Measurements from ENCODE around the gene XIRP2. TPM values are rescaled to one million over a fixed set of nuclear protein-coding genes. Genes with fewer than 3 reads are reported as not detected.

Gene XIRP2, protein sequence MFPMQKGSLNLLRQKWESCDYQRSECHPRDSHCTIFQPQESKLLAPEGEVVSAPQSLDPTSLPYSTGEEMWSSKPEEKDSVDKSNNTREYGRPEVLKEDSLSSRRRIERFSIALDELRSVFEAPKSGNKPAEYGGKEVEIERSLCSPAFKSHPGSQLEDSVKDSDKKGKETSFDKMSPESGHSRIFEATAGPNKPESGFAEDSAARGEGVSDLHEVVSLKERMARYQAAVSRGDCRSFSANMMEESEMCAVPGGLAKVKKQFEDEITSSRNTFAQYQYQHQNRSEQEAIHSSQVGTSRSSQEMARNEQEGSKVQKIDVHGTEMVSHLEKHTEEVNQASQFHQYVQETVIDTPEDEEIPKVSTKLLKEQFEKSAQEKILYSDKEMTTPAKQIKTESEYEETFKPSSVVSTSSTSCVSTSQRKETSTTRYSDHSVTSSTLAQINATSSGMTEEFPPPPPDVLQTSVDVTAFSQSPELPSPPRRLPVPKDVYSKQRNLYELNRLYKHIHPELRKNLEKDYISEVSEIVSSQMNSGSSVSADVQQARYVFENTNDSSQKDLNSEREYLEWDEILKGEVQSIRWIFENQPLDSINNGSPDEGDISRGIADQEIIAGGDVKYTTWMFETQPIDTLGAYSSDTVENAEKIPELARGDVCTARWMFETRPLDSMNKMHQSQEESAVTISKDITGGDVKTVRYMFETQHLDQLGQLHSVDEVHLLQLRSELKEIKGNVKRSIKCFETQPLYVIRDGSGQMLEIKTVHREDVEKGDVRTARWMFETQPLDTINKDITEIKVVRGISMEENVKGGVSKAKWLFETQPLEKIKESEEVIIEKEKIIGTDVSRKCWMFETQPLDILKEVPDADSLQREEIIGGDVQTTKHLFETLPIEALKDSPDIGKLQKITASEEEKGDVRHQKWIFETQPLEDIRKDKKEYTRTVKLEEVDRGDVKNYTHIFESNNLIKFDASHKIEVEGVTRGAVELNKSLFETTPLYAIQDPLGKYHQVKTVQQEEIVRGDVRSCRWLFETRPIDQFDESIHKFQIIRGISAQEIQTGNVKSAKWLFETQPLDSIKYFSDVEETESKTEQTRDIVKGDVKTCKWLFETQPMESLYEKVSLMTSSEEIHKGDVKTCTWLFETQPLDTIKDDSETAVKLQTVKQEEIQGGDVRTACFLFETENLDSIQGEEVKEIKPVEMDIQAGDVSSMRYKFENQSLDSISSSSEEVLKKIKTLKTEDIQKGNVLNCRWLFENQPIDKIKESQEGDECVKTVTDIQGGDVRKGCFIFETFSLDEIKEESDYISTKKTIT (N-terminal part only)
- not detected for total RNA-seq

DNA sequence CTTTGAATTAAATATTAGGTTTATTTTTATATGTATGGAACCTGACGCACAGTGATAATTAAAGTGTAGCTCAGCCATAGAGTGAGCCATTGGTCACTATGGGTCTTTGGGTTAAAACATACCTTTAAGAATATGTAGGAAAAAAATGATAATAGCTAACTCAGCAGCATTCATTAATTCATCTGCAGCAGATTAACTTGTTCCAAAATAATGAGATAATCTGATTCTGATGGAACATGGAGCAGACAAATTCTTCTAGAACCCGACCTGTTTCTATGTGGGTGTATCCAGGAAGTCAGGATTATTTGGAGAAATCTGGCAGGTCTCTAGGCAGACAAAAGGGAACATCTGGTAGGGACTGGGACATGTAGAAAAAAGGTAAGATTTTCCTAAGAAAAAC, at the start of gene XIRP2:
XIRP2 (plus strand) TSS at position 301 of the 400 bp plus-strand sequence. CDS start 15,003 bp downstream, outside the sequence.
- TF ChIP-seq, protein P1, sequence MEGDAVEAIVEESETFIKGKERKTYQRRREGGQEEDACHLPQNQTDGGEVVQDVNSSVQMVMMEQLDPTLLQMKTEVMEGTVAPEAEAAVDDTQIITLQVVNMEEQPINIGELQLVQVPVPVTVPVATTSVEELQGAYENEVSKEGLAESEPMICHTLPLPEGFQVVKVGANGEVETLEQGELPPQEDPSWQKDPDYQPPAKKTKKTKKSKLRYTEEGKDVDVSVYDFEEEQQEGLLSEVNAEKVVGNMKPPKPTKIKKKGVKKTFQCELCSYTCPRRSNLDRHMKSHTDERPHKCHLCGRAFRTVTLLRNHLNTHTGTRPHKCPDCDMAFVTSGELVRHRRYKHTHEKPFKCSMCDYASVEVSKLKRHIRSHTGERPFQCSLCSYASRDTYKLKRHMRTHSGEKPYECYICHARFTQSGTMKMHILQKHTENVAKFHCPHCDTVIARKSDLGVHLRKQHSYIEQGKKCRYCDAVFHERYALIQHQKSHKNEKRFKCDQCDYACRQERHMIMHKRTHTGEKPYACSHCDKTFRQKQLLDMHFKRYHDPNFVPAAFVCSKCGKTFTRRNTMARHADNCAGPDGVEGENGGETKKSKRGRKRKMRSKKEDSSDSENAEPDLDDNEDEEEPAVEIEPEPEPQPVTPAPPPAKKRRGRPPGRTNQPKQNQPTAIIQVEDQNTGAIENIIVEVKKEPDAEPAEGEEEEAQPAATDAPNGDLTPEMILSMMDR (IDR thresholded peaks at IDR 0.05), result no peak
- no peaks in the 10 kb centered on the region for H3K27me3 Mint-ChIP-seq
- CTCF ChIA-PET, result no interaction called here
- no peak for DNase-seq
- H3K4me3 Mint-ChIP-seq, result no peak within 1 kb of the TSS
- no peak for ATAC-seq
- H3K27ac Mint-ChIP-seq, result no peak within 1 kb of the TSS
- POLR2A ChIA-PET, result no interaction called here
- H3K4me1 Mint-ChIP-seq (ENCODE audit: low read depth), result no peaks in the 10 kb centered on the region
- no peaks in the 10 kb centered on the region for H3K36me3 Mint-ChIP-seq (ENCODE audit: low read depth)
- H3K9me3 Mint-ChIP-seq, result no peaks in the 10 kb centered on the region
- intact Hi-C loops (cut with micrococcal nuclease), result no loop called here

DNA sequence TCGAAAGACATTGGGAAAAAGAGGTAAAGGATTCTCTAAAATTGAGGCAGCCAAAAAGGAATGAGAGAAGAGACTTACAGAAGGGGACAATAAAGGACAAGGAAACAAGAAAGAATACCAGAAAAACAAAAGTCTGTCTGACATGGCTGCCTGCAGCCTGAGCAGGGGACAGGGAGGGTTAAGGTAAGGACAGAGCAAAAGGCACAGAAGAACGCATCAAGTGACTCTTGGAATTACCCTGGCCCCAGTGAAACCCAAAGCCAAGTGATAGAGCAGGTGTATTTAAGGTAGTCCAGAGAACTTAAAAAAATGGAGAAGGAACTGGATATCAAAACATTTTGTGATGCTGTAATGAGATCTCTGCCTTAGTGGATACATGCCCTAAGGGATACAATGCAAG, 47.1 kb upstream of the XIRP2 start:
- Mint-ChIP-seq H3K27me3 (no peaks in the 10 kb centered on the region), H3K36me3 (ENCODE audit: low read depth) (no peaks in the 10 kb centered on the region), H3K9me3 (no peaks in the 10 kb centered on the region), H3K27ac (no peak overlapping the region), H3K4me3 (no peak overlapping the region), H3K4me1 (ENCODE audit: low read depth) (no peaks in the 10 kb centered on the region)
- DNase-seq, result no peak
- no peak for ATAC-seq
- ChIA-PET CTCF (no interaction called here), POLR2A (no interaction called here)
- TF ChIP-seq, protein P1 (IDR thresholded peaks at IDR 0.05), result no peak
- intact Hi-C loops (cut with micrococcal nuclease), result no loop called here

DNA sequence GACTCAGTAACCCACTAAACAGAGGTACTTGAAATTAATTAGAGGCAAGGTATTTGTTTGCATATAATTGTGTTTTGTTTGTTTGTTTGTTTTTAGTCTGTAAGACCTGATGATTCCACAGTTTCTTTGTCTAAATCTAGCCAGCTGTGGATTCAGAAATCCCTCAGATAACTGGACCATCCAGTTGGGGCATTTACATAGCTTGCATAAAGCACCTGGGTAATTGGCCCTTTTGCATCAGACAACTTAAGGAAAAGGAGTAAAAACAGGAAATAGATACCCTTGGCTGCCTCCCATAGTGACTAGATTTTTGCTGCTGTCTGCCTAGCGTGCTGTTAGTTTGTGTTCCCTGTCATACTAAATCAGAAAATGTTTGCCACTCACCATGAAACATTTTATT, 46.6 kb upstream of the XIRP2 start:
- Mint-ChIP-seq H3K36me3 (ENCODE audit: low read depth) (no peaks in the 10 kb centered on the region), H3K27ac (no peak overlapping the region), H3K9me3 (no peaks in the 10 kb centered on the region), H3K27me3 (no peaks in the 10 kb centered on the region), H3K4me1 (ENCODE audit: low read depth) (no peaks in the 10 kb centered on the region), H3K4me3 (no peak overlapping the region)
- DNase-seq, result no peak
- ChIA-PET CTCF (no interaction called here), POLR2A (no interaction called here)
- TF ChIP-seq, protein P1 (IDR thresholded peaks at IDR 0.05), result no peak
- intact Hi-C loops (cut with micrococcal nuclease), result no loop called here
- ATAC-seq, result no peak

DNA sequence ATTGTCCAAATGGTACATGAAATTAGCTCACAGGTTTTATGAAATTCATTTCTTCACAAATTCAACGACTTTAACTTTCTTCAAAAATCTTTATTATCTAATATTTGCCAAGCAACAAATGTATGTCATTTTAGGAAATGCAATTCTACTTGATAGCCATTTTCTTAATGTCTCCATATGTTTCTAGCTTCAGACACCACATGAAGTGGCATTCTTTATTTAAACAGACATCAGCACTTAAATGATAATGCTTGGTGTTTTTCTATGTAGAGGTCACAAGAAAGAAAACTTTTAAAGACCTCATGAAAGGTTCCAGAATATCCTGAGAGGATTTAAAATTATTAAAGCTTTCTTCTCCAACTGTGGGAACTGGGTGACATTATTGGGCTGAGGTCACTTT, 44.2 kb upstream of the XIRP2 start:
- peaks cover 3% of the 10 kb centered on the region for H3K9me3 Mint-ChIP-seq
- POLR2A ChIA-PET, result no interaction called here
- TF ChIP-seq, protein P1 (IDR thresholded peaks at IDR 0.05), result no peak
- CTCF ChIA-PET, result no interaction called here
- no peak overlapping the region for H3K27ac Mint-ChIP-seq
- intact Hi-C loops (cut with micrococcal nuclease), result no loop called here
- ATAC-seq (no peak), DNase-seq (no peak)
- no peaks in the 10 kb centered on the region for H3K27me3 Mint-ChIP-seq
- H3K4me3 Mint-ChIP-seq, result no peak overlapping the region
- no peaks in the 10 kb centered on the region for H3K36me3 Mint-ChIP-seq (ENCODE audit: low read depth)
- no peaks in the 10 kb centered on the region for H3K4me1 Mint-ChIP-seq (ENCODE audit: low read depth)

All from activated CD8-positive, alpha-beta T cell treated with anti-CD3 and anti-CD28 coated beads for 36 hours (primary cell).